Hepatic stellate cell (primary cell): ENCODE measurements around the gene CACNB3.

Source experiments
- DNase-seq: peaks from one replicate; pipeline ENCODE4 v3.0.0; 2011; ENCODE audit warnings: low spot score

Gene CACNB3

GRCh38 chr12:48788854-48789775 lies 29.2 kb upstream of the CACNB3 start, which contains the start of gene ADCY6:
Gene ADCY6 (minus strand): TSS chr12:48789089. CDS start chr12:48783434, 5,655 bp downstream.
- peak; percentile 86 for DNase-seq

GRCh38 chr12:48789858-48790326 lies 28.4 kb upstream of the CACNB3 start:
- DNase-seq = no peak

DNA sequence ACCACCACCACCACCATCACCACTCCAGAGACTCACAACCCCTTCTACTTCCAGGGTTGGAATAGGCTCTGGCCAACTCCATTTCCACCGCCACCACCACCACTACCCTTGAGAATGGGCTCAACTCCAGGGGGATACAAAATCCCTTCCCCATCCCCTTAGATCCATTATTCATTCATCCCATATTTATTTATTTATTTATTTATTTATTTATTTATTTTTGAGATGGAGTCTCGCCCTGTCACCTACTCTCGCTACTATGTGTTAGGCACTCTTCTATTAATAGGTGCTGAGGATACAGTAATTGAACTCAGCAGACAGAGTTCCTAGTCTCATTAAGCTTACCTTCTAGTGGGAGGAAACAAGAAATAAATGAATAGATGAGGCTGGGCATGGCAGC lies 24.6 kb upstream of the CACNB3 start:
- no peak for DNase-seq

DNA sequence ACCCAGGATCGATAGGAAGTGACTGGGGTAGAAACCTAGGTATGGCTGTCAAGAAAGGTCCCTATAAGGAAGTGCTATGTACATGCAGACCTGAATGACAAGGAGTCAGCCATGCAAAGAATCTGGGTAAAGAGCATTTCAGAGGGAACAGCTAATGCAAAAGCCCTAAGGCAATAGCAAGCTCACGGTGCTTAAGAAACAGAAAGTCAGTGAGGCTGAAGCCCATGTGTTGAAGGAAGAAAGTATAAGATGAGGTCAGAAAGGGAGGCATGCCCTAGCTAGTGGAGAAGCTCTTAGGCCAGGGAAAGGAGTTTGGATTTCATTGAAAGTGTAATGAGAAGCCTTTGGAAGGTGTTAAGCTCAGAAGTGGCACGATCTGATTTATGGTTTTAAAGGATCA lies 23.4 kb upstream of the CACNB3 start:
- DNase-seq = no peak

GRCh38 chr12:48795550-48796455 lies 22.5 kb upstream of the CACNB3 start:
- DNase-seq = peak; percentile 89

DNA sequence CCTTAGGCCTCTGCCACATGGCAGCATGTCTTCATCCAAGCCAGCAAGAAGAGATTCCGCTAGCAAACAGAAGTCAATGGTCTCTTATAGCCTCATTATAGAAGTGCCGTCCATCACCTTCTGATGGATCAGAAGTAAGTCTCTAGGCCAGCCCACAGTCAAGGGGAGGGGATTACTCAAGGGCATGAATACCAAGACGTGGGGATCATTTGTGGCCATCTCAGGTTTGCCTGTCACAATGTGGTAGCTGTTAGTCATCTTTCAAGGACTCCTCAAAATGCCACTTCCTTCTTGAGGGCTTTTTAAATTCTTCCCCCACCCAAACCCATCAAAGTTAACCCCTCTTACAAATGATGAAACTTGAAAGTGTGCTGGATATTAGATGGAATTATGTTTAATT lies 21.3 kb upstream of the CACNB3 start:
- no peak for DNase-seq

- no peak for DNase-seq
Measured at GRCh38 chr12:48800457-48800856, 17.8 kb upstream of the CACNB3 start.

- no peak for DNase-seq
Measured at GRCh38 chr12:48800971-48801370, 17.3 kb upstream of the CACNB3 start.

DNA sequence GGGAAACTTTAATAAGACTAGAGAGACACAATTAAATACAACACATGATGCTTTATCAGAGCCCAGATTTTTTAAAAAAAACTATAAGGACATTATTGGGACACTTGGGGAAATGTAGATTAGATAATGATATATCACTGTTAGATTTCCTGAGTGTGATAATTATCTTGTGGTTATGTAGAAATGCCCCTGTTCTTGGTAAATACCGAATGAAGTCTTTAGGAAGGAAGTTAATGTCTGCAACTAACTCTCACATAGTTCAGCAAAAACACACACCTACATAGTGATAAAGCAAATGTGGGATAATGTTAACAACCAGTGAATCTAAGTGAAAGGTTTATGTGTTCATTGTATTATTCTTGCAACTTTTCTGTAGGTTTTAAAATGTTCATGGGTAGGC lies 14.6 kb upstream of the CACNB3 start:
- DNase-seq = no peak

GRCh38 chr12:48807981-48808380 lies 10.3 kb upstream of the CACNB3 start:
- DNase-seq = no peak

DNA sequence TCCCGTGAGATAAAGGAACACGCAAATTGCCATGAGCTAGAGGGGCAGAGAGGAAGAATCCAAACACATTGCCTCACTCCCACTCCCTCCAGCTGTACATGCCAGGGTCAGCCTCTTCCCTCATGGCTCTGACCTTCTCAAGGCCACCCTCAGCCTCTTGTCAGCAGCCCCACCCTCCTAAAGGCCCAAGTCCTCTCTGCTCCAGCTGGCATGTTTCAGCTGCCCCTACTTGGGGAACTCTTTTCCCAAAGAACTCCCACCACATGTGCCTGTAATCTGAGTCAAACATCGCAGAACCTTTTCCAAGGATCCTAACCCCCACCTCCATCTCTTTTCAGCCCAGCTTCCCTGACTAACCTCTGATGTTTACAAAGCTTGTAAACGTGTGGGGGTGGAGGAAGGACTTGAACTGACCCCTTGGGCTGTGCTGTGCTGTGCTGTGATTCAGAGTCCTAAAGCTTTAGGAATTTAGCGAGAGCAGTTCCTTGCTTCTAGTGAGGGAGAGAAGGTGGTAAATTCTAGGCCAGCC lies 7.3 kb upstream of the CACNB3 start:
- DNase-seq = peak; percentile 87

DNA sequence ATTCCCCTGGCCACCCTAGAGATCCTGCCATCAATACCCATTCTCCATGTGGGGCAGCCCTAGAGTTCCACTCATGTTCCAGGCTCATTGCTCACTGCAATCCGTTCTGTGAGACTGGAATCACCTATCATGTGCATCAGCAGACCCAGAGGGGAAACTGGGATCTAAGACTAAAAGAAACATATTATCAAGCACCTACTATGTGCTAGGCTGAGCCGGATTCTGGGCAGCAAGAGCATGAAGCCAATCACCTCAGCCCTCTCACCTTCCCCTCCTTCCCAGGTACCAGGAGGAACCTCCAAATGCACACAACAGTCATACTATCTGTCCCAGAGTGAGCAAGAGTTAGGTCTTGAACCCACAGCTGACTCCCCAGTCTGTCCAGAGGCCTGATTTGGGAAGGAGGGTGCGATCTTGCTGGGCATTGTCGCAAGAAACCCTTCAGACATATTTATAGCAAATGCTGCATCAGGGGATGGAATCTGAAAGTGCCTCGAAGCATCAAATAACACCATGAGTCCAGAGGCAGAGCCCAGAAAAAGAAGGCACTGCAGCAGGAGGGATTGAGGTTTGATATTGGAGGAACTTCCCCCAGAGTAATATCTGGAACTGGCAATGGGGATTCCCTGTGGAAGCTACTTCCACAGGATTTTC lies 6.7 kb upstream of the CACNB3 start:
- DNase-seq = no peak

DNA sequence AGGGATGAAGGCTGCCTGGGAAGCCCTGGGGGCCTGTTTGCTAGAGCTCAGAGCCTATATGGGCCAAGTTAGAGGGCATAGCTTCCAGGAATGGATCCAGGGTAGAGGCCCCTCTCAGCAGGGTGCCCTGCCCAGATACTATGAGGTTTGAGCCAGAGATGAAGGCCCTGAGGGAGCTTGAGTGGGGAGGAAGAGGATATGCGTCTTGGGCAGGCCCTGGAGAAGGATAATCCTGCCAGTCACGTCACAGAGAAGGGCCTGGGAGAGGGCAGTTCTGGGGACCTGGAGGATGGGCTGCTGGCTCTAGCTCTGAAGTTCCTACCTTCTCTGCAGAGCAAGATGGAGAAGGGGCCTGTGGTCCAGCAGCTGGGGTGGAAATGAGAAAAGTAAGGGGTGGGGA lies 5.9 kb upstream of the CACNB3 start:
- no peak for DNase-seq

DNA sequence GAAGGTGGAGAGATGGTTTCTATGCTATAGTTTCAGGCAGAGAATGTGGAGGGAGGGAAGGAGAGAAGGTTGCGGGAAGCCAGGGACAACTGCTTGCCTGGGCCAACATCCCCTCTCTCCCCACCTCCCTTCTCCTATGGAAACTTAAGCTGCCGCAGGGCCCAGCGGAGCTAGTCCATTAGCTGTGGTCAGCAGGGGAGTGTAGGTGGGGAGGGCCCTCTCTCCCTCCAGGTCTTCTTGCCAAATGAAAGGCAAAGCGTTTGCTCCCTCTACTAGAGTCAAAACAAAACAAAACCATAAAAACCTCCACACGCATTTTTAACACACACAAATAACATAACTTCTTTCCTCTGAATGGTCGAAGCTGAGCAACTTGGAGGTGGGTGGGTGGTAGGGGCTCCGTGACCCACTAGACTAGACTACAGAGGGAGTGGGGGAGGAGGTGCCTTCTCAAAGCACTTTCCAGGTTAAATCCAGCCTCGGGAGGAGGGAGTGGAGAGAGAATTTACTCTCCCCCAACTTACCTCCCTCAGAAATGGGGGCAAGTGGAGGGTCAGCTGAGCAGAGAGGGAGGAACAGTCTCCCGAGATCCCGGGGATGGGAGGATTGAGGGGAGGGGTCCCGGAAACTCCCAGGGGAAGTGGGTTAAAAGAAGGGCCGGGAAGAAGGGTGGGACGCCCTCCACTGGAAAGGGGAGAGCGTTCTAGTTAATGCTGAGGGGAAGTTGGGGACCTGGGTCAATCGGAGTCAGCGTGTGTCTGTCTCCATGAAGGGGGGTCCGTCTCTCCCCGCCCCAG lies 4.6 kb upstream of the CACNB3 start:
- DNase-seq = no peak

- DNase-seq = peak; percentile 93
Measured at GRCh38 chr12:48814262-48815125, 3.8 kb upstream of the CACNB3 start.

DNA sequence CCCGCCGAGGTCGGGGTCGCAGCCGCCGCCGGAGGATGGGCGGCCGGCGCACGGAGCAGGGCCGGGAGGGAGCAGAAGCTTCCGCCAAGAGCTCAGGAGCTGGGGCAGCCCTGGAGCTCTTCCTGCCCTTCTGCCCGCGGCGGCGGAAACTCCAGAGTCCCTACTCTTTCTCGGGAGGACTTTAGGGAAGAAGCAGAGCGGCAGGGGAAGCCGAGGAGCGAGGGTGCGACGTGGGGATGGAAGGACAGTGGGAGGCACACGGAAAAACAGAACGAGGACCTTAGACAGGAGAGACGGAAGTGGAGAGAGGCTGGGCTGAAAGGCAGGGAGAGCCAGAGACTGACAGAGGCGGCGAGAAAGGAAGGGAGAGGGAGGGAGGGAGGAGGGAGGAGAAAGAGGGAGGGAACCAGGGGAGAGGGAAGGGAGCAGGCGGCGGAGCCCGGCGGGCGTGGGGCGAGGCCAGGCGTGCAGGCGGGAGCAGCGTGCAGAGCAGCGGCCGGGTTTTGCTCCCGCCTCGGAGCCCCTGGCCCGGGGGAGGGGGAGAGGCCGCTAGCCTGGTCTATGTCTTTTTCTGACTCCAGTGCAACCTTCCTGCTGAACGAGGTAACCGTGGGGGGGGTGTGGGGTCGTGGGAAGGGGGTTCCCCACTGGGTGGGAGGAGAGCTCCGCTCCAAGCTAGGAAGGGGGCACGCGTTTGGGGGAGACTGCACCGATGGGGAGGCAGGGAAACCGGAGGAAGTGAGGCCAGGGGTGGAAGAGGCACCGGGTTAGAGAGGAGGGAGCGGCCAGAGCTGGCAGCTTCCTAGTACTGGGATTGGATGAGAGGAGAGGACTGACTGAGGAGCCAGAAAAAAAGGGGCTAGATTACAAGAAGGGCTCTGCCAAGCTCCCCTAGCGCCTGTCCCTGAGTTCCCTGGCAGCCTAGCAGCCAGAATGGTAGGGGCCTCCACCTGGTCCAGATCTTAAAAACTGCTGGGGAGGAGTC lies 2.9 kb upstream of the CACNB3 start:
- DNase-seq = peak; percentile 87

GRCh38 chr12:48816143-48816854 lies 2.0 kb upstream of the CACNB3 start:
- no peak for DNase-seq
